Subcutaneous adipose tissue (tissue), 4 donors: Measurements from ENCODE around the gene ITGB6. TPM values are rescaled to one million over a fixed set of nuclear protein-coding genes. Genes with fewer than 3 reads are reported as not detected.

ENCODE experiments used
- CTCF ChIP-seq: fragments of 450-650 bp; IDR thresholded peaks from one replicate; pipeline ENCODE4 v1.5.1; 2016; ENCODE audit warnings: low read depth, mild to moderate bottlenecking, control low read depth, antibody characterized with exemption, moderate library complexity
- total RNA-seq, 4 donors: library from RNA; depleted of rRNA; stranded (reverse); fragments of >200 nt; gene quantifications; one replicate each; pipeline ENCODE4 v1.1.0, GENCODE V29; 2016

ITGB6 gene
- total RNA-seq, 4 donors from 2014 or later: not detected

- no peak for TF ChIP-seq CTCF
Observed at GRCh38 chr2:160239436-160239835, 39.4 kb upstream of the ITGB6 start.

GRCh38 chr2:160238392-160238791 is 38.3 kb upstream of the ITGB6 start:
- no peak for TF ChIP-seq CTCF

GRCh38 chr2:160232905-160233475 is 32.9 kb upstream of the ITGB6 start:
- TF ChIP-seq CTCF: no peak

- TF ChIP-seq CTCF: no peak
Observed at GRCh38 chr2:160229591-160229990, 29.5 kb upstream of the ITGB6 start.

- no peak for TF ChIP-seq CTCF
Observed at GRCh38 chr2:160228141-160228917, 28.3 kb upstream of the ITGB6 start.

GRCh38 chr2:160227293-160227915 is 27.3 kb upstream of the ITGB6 start:
- TF ChIP-seq CTCF: no peak

GRCh38 chr2:160226367-160226766 is 26.3 kb upstream of the ITGB6 start:
- TF ChIP-seq CTCF: no peak
